Osteocyte (in vitro differentiated cells): ENCODE data around the gene XRCC3. TPM values are rescaled to one million over a fixed set of nuclear protein-coding genes. Genes with fewer than 3 reads are reported as not detected.

ENCODE experiments used
- DNase-seq: peaks from one replicate; pipeline ENCODE4 v3.0.0; 2021; ENCODE audit warnings: mixed read lengths; ENCODE audit not compliant: unreplicated experiment; ENCODE audit errors: extremely low spot score
- H3K27ac Mint-ChIP-seq: one replicate; pipeline ENCODE4 v1.8.0; 2021; ENCODE audit warnings: mild to moderate bottlenecking, mixed read lengths; ENCODE audit not compliant: unreplicated experiment
- H3K27me3 Mint-ChIP-seq: one replicate; pipeline ENCODE4 v1.8.0; 2021; ENCODE audit warnings: mixed read lengths; ENCODE audit not compliant: unreplicated experiment
- H3K36me3 Mint-ChIP-seq: one replicate; pipeline ENCODE4 v1.8.0; 2021; ENCODE audit warnings: mixed read lengths; ENCODE audit not compliant: unreplicated experiment
- H3K4me1 Mint-ChIP-seq: one replicate; pipeline ENCODE4 v1.8.0; 2021; ENCODE audit warnings: mixed read lengths; ENCODE audit not compliant: unreplicated experiment
- H3K4me3 Mint-ChIP-seq: one replicate; pipeline ENCODE4 v1.8.0; 2021; ENCODE audit warnings: mild to moderate bottlenecking, moderate library complexity, mixed read lengths; ENCODE audit not compliant: unreplicated experiment
- H3K9me3 Mint-ChIP-seq: one replicate; pipeline ENCODE4 v1.8.0; 2021; ENCODE audit warnings: mixed read lengths; ENCODE audit not compliant: unreplicated experiment
- CTCF ChIP-seq: fragments of 200-600 bp; sonication (generic); IDR thresholded peaks from 2 replicates; pipeline ENCODE4 v1.5.0; 2021; ENCODE audit warnings: antibody characterized with exemption, mild to moderate bottlenecking, moderate library complexity
- total RNA-seq: library from RNA; stranded (reverse); gene quantifications from 2 replicates; pipeline ENCODE4 v1.2.1, GENCODE V29; 2021

XRCC3 gene
- total RNA-seq, 1 donor from 2014 or later, result 7.5 TPM

GRCh38 chr14:103738701-103739451 is 23.6 kb upstream of the XRCC3 start:
- no peak for TF ChIP-seq CTCF
- H3K36me3 Mint-ChIP-seq, result peaks cover 12% of the 10 kb centered on the region
- DNase-seq, result no peak
- H3K27ac Mint-ChIP-seq, result no peak overlapping the region
- H3K27me3 Mint-ChIP-seq, result no peaks in the 10 kb centered on the region
- no peak overlapping the region for H3K4me3 Mint-ChIP-seq
- H3K4me1 Mint-ChIP-seq, result peaks cover 8% of the 10 kb centered on the region
- no peaks in the 10 kb centered on the region for H3K9me3 Mint-ChIP-seq

GRCh38 chr14:103738166-103738565 is 22.9 kb upstream of the XRCC3 start:
- no peak for TF ChIP-seq CTCF
- H3K36me3 Mint-ChIP-seq, result peaks cover 18% of the 10 kb centered on the region
- no peaks in the 10 kb centered on the region for H3K27me3 Mint-ChIP-seq
- no peak overlapping the region for H3K4me3 Mint-ChIP-seq
- H3K9me3 Mint-ChIP-seq, result no peaks in the 10 kb centered on the region
- peaks cover 8% of the 10 kb centered on the region for H3K4me1 Mint-ChIP-seq
- DNase-seq, result no peak
- no peak overlapping the region for H3K27ac Mint-ChIP-seq

GRCh38 chr14:103737432-103738045 is 22.3 kb upstream of the XRCC3 start:
- no peak for TF ChIP-seq CTCF
- H3K27me3 Mint-ChIP-seq, result no peaks in the 10 kb centered on the region

GRCh38 chr14:103736546-103737431 is 21.5 kb upstream of the XRCC3 start:
- no peaks in the 10 kb centered on the region for H3K27me3 Mint-ChIP-seq
- H3K4me3 Mint-ChIP-seq, result no peak overlapping the region
- TF ChIP-seq CTCF, result no peak
- no peak for DNase-seq
- H3K4me1 Mint-ChIP-seq, result peaks cover 8% of the 10 kb centered on the region
- peaks cover 18% of the 10 kb centered on the region for H3K36me3 Mint-ChIP-seq
- no peaks in the 10 kb centered on the region for H3K9me3 Mint-ChIP-seq
- H3K27ac Mint-ChIP-seq, result no peak overlapping the region

More at GRCh38 chr14:103737432-103738045, 22.3 kb upstream of the XRCC3 start:
- Mint-ChIP-seq H3K4me3 (no peak overlapping the region), H3K9me3 (no peaks in the 10 kb centered on the region), H3K4me1 (peaks cover 8% of the 10 kb centered on the region), H3K36me3 (peaks cover 18% of the 10 kb centered on the region), H3K27ac (no peak overlapping the region)
- DNase-seq, result no peak
